HG02840 (cell line): Measurements from ENCODE around the gene TEF.

ENCODE experiments used
- ATAC-seq: cut with Tn5 transposase; IDR thresholded peaks from one replicate; pipeline ENCODE4 v1.9.1; 2021; ENCODE audit warnings: mild to moderate bottlenecking, moderate library complexity, moderate number of reproducible peaks; ENCODE audit not compliant: unreplicated experiment, low FRiP score

TEF gene

GRCh38 chr22:41353862-41354575 is 27.7 kb upstream of the TEF start:
- no peak for ATAC-seq

GRCh38 chr22:41354979-41355378 is 26.8 kb upstream of the TEF start:
- no peak for ATAC-seq

DNA sequence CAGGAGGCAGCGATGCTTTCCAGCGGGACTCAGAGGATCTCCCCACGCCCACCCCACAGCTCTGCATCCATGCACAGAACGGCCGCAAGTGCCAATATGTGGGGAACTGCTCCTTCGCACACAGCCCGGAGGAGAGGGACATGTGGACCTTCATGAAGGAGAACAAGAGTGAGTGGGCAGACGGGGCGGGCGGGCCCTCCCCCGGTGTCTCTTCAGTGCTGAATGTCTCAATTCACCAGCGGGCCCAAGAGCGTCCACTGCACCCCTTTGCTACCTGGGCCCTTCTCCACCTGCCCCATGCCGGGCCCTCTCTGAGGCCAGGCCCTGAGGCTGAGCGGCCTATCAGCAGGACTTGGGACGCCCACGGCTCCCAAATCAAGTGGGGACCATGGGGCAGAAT is 25.8 kb upstream of the TEF start:
- ATAC-seq: no peak

GRCh38 chr22:41356430-41357028 is 25.2 kb upstream of the TEF start:
- ATAC-seq: no peak

DNA sequence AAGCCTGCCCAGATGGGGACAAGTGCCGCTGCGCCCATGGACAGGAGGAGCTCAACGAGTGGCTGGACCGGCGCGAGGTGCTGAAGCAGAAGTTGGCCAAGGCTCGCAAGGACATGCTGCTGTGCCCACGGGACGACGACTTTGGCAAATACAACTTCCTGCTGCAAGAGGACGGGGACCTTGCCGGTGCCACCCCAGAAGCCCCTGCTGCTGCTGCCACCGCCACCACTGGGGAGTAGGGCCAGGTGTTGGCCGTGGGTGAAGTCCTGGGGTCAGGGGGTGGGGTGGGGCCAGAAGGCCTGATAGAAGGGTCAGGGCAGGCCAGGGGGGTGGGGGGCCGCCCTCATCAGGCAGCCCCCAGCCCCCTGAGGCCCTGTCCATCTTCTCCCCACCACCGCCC is 24.6 kb upstream of the TEF start:
- no peak for ATAC-seq

DNA sequence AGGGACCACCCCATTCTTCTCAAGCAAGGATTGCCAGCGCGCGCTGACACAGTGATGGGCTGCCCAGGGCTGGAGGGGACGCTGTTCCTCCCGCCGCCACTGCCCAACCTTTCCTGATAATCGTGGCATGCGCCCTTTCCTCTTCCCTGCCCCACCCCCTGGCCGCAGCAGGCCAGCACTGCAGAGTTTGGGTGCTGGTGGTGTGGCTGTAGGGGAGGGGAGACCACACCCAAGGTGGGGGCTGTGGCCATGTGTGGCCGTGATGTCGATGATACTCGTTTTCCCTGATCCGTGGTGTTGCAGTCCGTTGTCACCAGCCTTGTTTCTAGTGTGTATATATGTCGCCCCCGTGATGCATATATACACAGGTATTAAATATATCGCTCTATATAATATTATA is 22.8 kb upstream of the TEF start:
- no peak for ATAC-seq

DNA sequence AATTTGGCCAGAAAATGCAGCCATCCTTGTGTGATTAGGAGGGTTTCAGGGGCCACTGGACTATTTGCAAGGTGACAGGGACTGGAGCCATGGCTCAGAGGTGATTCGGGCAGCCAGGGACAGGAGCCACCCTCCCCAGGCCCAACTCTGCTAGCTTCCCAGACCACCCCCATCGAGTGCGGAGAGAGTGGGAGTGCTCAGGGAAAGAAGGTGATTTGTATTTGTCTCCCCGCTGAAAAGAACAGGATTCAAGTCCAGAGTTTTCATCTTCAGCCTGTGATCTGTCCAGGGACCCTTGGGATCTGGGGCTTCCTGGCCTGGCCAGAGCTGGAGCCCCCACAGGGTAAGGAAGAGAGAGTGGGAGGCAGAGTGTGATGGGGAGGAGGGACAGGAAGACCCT is 22.4 kb upstream of the TEF start:
- no peak for ATAC-seq

DNA sequence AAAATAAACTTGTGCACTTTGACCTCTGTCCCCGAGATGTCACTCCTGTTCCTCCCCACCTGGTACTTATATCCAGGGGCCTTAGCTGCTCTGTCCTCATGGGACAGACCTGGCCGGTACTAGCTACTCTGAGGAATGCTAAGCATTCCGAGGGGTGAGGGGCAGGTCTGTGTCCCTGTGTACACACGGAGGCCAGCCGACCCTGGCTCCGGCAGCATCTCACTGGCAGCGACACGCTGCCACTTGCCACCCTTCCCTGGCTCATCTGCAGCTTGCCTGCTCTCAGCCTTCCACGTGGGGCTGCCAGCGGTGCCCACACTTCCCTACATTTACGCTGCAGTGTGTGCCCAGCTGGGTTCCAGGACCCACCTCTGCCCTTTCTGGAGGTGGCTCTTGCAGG is 21.6 kb upstream of the TEF start:
- no peak for ATAC-seq

- ATAC-seq: no peak
These were observed 19.9 kb upstream of the TEF start for GRCh38 chr22:41361716-41362310.

DNA sequence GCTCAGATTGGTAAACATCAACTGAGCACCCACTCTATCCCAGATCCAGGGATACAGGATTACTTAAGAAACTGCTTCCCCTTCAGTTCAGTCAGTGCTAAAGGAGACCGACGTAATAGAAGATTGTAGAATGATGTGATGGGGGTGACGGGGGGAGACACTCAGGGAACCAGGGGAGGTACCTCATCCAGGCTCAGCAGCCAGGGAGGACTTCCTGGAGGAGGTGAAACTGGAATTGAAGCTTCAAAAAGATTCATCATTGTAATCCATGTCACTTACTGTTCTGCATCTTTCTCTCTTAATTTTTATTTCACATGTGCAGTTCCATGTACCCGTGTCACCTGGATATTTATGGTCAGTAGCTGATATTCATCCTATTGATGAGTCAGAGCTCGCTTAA is 19.1 kb upstream of the TEF start:
- no peak for ATAC-seq

DNA sequence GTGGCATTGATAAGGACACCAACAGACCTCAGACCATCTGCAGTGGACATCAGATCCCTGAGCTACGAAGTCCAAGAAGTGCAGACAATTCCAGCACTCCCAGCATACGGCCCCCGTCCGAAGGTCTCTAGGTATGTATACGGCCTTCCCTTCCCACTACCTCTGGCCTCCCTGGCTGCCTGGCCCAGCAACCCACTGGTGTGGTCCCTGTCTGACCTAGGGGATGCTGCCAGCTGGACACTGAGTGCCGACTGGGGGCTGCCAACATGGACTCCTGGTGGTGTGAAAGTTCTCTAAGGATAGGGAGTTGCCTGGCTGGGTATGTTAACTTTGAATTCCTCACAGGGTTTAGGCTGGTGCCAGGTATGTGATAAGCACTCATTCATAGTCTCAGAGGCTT is 17.5 kb upstream of the TEF start:
- ATAC-seq: no peak

DNA sequence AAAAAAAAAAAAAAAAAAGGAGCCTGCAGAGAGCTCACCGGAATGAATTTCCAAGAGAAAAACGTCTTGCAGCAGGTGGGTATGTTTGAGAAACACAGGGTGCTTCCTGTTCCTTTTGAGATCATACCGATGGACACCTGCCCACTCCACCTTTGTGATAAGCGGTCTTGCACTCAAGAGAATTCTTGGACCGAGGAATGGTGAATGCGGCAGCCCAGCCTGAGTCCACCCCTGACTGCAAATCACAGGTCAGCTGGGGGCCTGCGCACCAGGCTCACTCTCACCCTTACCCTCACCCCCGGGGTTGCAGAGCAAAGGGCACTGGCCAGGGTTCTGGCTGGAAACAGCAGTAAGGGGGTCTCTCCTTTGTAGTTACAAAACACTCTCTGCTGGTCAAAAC is 16.8 kb upstream of the TEF start:
- no peak for ATAC-seq

DNA sequence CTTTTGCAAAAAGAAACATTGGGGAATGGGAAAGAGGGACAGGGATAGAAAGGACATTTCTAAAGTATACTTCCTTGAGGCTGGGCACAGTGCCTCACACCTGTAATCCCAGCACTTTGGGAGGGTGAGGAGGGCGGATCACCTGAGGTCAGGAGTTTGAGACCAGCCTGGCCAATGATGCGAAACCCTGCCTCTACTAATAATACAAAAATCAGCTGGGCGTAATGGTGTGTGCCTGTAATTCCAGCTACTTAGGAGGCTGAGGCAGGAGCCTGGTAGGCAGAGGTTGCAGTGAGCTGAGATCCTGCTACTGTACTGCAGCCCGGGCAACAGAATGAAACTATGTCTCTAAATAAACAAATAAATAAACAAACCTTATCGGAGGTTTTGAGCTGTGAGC is 16.3 kb upstream of the TEF start:
- no peak for ATAC-seq

DNA sequence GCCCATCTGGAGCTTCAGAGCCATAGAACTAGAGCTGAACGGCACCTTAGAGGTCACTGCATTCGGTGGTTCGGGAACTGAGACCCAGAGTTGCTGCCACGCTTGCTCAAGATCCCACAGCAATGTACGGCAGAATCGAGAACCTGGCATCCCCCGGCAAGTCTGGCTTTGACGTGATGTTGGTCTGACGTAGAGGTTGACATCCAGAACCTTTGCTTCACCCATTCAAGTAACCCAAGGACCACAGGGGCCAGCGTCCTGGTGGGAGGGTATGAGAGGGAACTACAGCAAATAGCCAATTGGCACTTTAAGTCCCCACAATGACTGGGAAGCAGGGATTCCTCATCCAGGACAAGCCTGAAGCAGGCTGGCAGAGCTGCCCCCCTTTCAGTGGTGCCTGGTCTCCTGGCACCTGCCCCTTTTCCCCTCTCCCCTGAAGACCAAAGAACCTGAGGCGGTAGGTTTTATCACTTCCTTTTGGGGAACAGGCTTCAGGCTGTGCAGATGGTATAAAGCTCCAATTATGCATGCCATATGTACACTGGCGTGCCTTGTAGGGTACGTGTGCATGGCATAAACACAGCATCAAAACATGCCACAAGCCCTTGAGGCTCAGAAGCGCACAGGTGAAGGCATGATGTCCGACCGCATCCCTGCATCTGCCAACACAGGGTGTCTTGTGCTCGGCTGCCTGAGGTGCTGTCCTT is 15.3 kb upstream of the TEF start:
- ATAC-seq: no peak

DNA sequence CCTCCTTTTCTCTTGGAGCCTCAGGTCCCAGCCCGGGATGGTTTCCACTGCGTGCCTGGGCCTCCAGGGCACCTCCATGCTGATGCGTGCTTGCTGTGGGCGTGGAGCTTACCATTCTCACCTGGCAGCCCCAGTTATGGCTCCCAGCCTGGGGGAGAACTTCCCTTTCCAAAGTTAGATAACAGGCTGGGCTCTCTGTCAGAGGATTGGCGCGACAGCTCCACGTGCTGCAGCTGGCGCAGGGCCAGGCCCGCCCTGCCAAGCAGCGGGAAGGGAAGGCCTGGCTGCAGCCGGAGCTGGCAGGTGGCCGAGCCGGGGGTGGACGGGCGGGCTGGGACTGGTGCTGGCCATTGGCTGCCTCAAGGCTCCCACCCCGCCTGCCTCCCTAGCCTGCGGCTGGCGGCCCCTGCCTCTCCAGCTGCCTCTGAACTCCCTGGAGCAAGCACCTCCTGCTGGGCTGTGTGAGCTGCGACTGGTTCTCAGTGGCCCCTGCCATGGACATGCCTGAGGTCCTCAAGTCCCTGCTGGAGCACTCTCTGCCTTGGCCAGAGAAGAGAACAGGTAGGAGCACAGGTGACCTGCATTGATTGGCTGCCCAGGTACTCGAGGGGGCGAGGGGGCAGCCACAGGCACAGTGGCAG is 14.6 kb upstream of the TEF start:
- no peak for ATAC-seq

DNA sequence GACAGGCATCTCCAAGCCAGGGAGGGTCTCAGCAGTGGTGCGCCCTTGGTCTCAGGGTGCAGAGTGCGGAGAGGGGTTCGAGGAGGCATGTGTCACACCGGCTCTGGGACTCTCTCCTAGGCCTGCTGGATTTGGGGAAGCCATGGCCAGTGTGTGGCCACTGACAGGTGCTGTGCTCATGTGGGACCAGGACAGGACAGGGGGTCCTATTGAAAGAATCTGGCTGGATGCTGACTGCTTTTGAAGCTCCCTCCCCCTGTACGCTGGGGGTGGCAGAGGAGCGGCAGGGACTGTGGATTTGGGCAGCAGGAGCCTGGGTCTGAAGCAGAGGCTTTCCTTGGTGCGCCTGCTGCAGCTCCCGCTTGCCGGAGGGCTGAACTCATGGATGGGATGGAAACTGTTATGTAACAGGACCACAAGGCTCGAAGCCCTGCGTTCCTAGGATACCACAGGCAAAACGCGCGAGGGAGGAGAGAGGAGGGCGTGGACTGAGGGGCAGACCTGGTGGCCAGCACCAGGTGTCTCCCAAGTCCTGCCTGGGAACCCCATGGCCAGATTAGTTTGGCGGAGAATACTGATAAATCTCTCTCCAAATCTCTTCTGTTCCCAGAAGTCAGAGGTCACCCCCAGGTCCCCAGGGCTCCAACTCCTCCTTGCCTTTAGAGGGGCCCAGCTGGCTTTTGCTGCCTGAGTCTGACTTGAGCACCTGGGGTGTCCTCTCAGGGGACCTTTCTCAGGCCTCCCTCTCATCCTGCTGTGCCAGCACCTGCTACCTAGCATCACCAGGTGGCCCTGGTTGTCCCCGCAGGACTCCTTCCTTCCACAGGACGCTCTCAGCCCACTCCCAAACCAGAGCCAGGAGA is 13.8 kb upstream of the TEF start:
- ATAC-seq: no peak

DNA sequence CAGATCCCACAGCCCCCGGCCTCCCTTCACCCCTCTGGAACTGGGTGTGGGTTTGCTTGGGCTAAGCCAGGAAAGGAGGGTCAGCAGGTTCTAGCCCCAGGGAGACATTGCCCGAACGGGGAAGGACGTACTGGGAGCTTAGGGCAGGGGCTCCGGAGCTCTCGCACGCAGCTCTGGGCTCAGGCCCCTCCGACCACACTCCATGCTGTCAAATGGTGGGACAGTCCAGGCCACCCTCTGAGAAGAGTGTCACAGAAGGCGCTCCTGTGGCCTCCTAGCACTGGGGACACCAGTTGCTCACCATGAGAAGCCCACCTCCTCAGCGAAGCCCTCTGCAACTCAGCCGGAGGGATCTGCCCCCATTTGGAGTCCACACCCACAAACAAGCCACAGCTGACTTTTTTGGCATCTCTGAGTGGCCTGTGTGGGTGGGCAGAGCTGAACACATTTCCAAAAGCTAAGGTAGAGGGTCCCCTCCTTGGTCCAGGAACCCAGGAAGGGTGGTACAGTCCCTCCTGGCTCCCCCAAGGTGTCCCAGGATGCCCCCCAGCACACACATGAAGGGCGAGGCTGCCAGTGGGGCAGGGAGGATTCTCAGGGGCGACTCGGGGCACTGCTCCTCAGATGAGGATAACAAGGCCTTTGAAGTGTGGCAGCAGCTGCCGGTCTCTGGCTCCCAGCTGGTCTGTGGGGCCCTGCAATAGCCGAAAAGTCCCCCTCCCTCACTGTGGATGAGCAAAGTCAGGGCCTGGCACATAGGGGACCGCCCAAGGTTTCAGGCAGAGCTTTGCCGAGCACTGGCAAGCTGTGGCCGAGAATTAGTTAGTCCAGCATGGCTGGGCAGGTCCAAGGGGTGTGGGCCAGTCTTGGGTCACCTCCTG is 13.0 kb upstream of the TEF start:
- ATAC-seq: no peak

GRCh38 chr22:41369424-41369745 is 12.4 kb upstream of the TEF start:
- no peak for ATAC-seq

- no peak for ATAC-seq
These were observed 11.9 kb upstream of the TEF start for GRCh38 chr22:41369837-41370236.
